HepG2 (cell line): ENCODE results near the gene ABCG2. TPM values are rescaled to one million over a fixed set of nuclear protein-coding genes. Genes with fewer than 3 reads are reported as not detected.

Source experiments
- AHR ChIP-seq: IDR thresholded peaks from 2 replicates; pipeline ENCODE4 v1.6.1; 2018; ENCODE audit warnings: missing genetic modification reagents, missing compliant biosample characterization
- E2F5 ChIP-seq: sonication (generic); formaldehyde crosslinking; conservative IDR thresholded peaks from 2 replicates; pipeline ENCODE4 v1.4.0; 2020; ENCODE audit warnings: missing genetic modification reagents
- HDAC1 ChIP-seq: sonication (generic); formaldehyde crosslinking; IDR thresholded peaks from 2 replicates; pipeline ENCODE4 v1.5.1; 2020; ENCODE audit warnings: mild to moderate bottlenecking, missing genetic modification reagents
- IRF2 ChIP-seq: IDR thresholded peaks from 2 replicates; pipeline ENCODE4 v1.6.1; 2018; ENCODE audit warnings: missing genetic modification reagents, missing compliant biosample characterization
- JUNB ChIP-seq: sonication (generic); formaldehyde crosslinking; IDR thresholded peaks from 2 replicates; pipeline ENCODE4 v1.8.0; 2022; ENCODE audit warnings: missing genetic modification reagents, mild to moderate bottlenecking, borderline replicate concordance
- NCOA2 ChIP-seq: sonication (generic); formaldehyde crosslinking; IDR thresholded peaks from 2 replicates; pipeline ENCODE4 v1.8.0; 2022; ENCODE audit warnings: inconsistent platforms
- NFE2 ChIP-seq: sonication (generic); formaldehyde crosslinking; IDR thresholded peaks from 2 replicates; pipeline ENCODE4 v1.4.0; 2020; ENCODE audit warnings: missing genetic modification reagents
- NFE2L1 ChIP-seq: sonication (generic); formaldehyde crosslinking; IDR thresholded peaks from 2 replicates; pipeline ENCODE4 v1.4.0; 2020; ENCODE audit warnings: missing genetic modification reagents, mild to moderate bottlenecking, borderline replicate concordance
- PPARG ChIP-seq: conservative IDR thresholded peaks from 2 replicates; pipeline ENCODE4 v1.6.1; 2016; ENCODE audit warnings: missing biosample characterization, missing genetic modification reagents
- PRPF4 ChIP-seq: fragments of 200-400 bp; formaldehyde crosslinking; IDR thresholded peaks from 2 replicates; pipeline ENCODE4 v1.6.1; 2016; ENCODE audit warnings: low read length, low read depth; ENCODE audit not compliant: poor library complexity, severe bottlenecking
- RERE ChIP-seq: IDR thresholded peaks from 2 replicates; pipeline ENCODE4 v1.6.1; 2016; ENCODE audit warnings: low read depth, missing genetic modification reagents, missing compliant biosample characterization
- SIX1 ChIP-seq: sonication (generic); formaldehyde crosslinking; IDR thresholded peaks from 2 replicates; pipeline ENCODE4 v1.4.0; 2020; ENCODE audit warnings: missing genetic modification reagents, borderline replicate concordance
- SMAD1 ChIP-seq: sonication (generic); formaldehyde crosslinking; IDR thresholded peaks from 2 replicates; pipeline ENCODE4 v1.4.0; 2020; ENCODE audit warnings: missing genetic modification reagents, low read depth, mild to moderate bottlenecking, borderline replicate concordance
- ZFP36L2 ChIP-seq: sonication (generic); formaldehyde crosslinking; IDR thresholded peaks from 2 replicates; pipeline ENCODE4 v1.4.0; 2020; ENCODE audit warnings: missing genetic modification reagents
- ZNF263 ChIP-seq: sonication (generic); formaldehyde crosslinking; IDR thresholded peaks from 2 replicates; pipeline ENCODE4 v1.4.0; 2020; ENCODE audit warnings: missing genetic modification reagents
- ZNF292 ChIP-seq: sonication (generic); formaldehyde crosslinking; IDR thresholded peaks from 2 replicates; pipeline ENCODE4 v1.8.1; 2022; ENCODE audit warnings: mild to moderate bottlenecking, low read depth, missing genetic modification reagents, borderline replicate concordance
- ZNF383 ChIP-seq: sonication (generic); formaldehyde crosslinking; IDR thresholded peaks from 2 replicates; pipeline ENCODE4 v1.4.0; 2020; ENCODE audit warnings: missing genetic modification reagents, mild to moderate bottlenecking, borderline replicate concordance
- ZNF460 ChIP-seq: sonication (generic); formaldehyde crosslinking; IDR thresholded peaks from 2 replicates; pipeline ENCODE4 v1.5.1; 2020; ENCODE audit warnings: missing genetic modification reagents, mild to moderate bottlenecking, borderline replicate concordance
- ZNF552 ChIP-seq: sonication (generic); formaldehyde crosslinking; IDR thresholded peaks from 2 replicates; pipeline ENCODE4 v1.9.0; 2022; ENCODE audit warnings: missing genetic modification reagents, mild to moderate bottlenecking, borderline replicate concordance
- ZNF570 ChIP-seq: sonication (generic); formaldehyde crosslinking; IDR thresholded peaks from 2 replicates; pipeline ENCODE4 v1.4.0; 2020; ENCODE audit warnings: mild to moderate bottlenecking, missing genetic modification reagents, borderline replicate concordance
- ZNF800 ChIP-seq: sonication (generic); formaldehyde crosslinking; IDR thresholded peaks from 2 replicates; pipeline ENCODE4 v1.4.0; 2020; ENCODE audit warnings: missing genetic modification reagents
- ZNF850 ChIP-seq: sonication (generic); formaldehyde crosslinking; conservative IDR thresholded peaks from 2 replicates; pipeline ENCODE4 v1.9.0; 2021; ENCODE audit warnings: mild to moderate bottlenecking, missing genetic modification reagents
- ZSCAN22 ChIP-seq: sonication (generic); formaldehyde crosslinking; IDR thresholded peaks from 2 replicates; pipeline ENCODE4 v1.4.0; 2020; ENCODE audit warnings: mild to moderate bottlenecking, missing genetic modification reagents
- polyA plus RNA-seq, 8 experiments: library from polyadenylated mRNA; depleted of rRNA in 3 of 8; stranded (reverse) in 7 of 8; unstranded in 1 of 8; fragments of >200 nt; fragmentation: Illumina TruSeq in 4 of 8; extraction: Trizol in 4 of 8; gene quantifications; 2 replicates each; pipeline versions ENCODE4 v1.2.1 to v1.2.3, GENCODE V29; 2011 to 2016; ENCODE audit warnings: low read depth in 4 of 8, missing spikeins in 1 of 8, mixed read lengths in 1 of 8; ENCODE audit not compliant: insufficient read depth in 1 of 8
- total RNA-seq, 5 experiments: library from RNA; depleted of rRNA; stranded (reverse); fragments of >200 nt; fragmentation: Illumina TruSeq; extraction: Trizol; gene quantifications; 2 replicates each; pipeline ENCODE4 v1.2.3, GENCODE V29; 2016; ENCODE audit warnings: low read depth in 1 of 5

Gene ABCG2
- total and polyA plus RNA-seq, 2 of the 13 experiments (the other 11 are each of a cell fraction or from before 2014, with no cell fraction given): 10.0 to 15.7 TPM

GRCh38 chr4:88107406-88108107, 50.9 kb downstream of the ABCG2 start (continued):
- TF ChIP-seq ZNF552 (CRISPR knock-in tag) (no peak; the same call in 1 of the 2 replicates), PRPF4 (no peak), IRF2 (CRISPR knock-in tag) (peak; percentile 86), NFE2L1 (peak; percentile 92; the same call in 1 of the 2 replicates), NFE2 (CRISPR knock-in tag) (peak; percentile 92), ZNF460 (no peak), RERE (CRISPR knock-in tag) (peak; percentile 32), HDAC1 (peak; percentile 78), ZNF383 (CRISPR knock-in tag) (no peak), ZFP36L2 (no peak), ZNF570 (CRISPR knock-in tag) (no peak), NCOA2 (CRISPR knock-in tag) (peak; percentile 93), PPARG (peak; percentile 96), SMAD1 (CRISPR knock-in tag) (no peak), ZNF263 (no peak), SIX1 (peak; percentile 78; the same call in 1 of the 2 replicates), ZNF292 (CRISPR knock-in tag) (peak; percentile 81; the same call in 1 of the 2 replicates), ZNF850 (CRISPR knock-in tag) (no peak), ZSCAN22 (CRISPR knock-in tag) (no peak), JUNB (CRISPR knock-in tag) (no peak), ZNF800 (CRISPR knock-in tag) (no peak), E2F5 (CRISPR knock-in tag) (no peak), AHR (no peak; the same call in 1 of the 2 replicates)
